Measurements from ENCODE around the gene PI4KB.
"Not testable (repeated sequence)": the region's sequence is repeated elsewhere in the genome, so short reads cannot be mapped to it uniquely, and the experiment has no call there.

PI4KB gene

GRCh38 chr1:151327223-151327902, at the start of gene PI4KB:
Gene PI4KB (minus strand): TSS chr1:151327416. CDS start chr1:151316481, 10,935 bp downstream.
- DNase-seq (ENCODE audit: low spot score) = peak; percentile 100

- DNase-seq (ENCODE audit: low spot score) = no peak
Measured at GRCh38 chr1:151373196-151373595, 46.0 kb upstream of the PI4KB start.

- DNase-seq (ENCODE audit: low spot score) = peak; percentile 67
Measured at GRCh38 chr1:151372058-151372934, 45.1 kb upstream of the PI4KB start, which contains the start of gene SELENBP1. Gene SELENBP1 (minus strand): TSS chr1:151372705. CDS start chr1:151372641, 64 bp downstream.

- peak; percentile 46 for DNase-seq (ENCODE audit: low spot score)
Measured at GRCh38 chr1:151371370-151372057, 44.3 kb upstream of the PI4KB start.

GRCh38 chr1:151370211-151370911, 43.1 kb upstream of the PI4KB start:
- no peak for DNase-seq (ENCODE audit: low spot score)

- DNase-seq (ENCODE audit: low spot score) = no peak
Measured at GRCh38 chr1:151369621-151370048, 42.4 kb upstream of the PI4KB start.

- no peak for DNase-seq (ENCODE audit: low spot score)
Measured at GRCh38 chr1:151369302-151369610, 42.0 kb upstream of the PI4KB start.

GRCh38 chr1:151368393-151369301, 41.4 kb upstream of the PI4KB start:
- DNase-seq (ENCODE audit: low spot score) = no peak

GRCh38 chr1:151367658-151368392, 40.6 kb upstream of the PI4KB start:
- no peak for DNase-seq (ENCODE audit: low spot score)

- no peak for DNase-seq (ENCODE audit: low spot score)
Measured at GRCh38 chr1:151364996-151365395, 37.8 kb upstream of the PI4KB start.

GRCh38 chr1:151362308-151363155, 35.3 kb upstream of the PI4KB start:
- DNase-seq (ENCODE audit: low spot score) = no peak

GRCh38 chr1:151361883-151362282, 34.7 kb upstream of the PI4KB start:
- DNase-seq (ENCODE audit: low spot score) = no peak

GRCh38 chr1:151356696-151357095, 29.5 kb upstream of the PI4KB start:
- no peak for DNase-seq (ENCODE audit: low spot score)

GRCh38 chr1:151352021-151352718, 25.0 kb upstream of the PI4KB start:
- DNase-seq (ENCODE audit: low spot score) = no peak

- DNase-seq (ENCODE audit: low spot score) = not testable (repeated sequence)
Measured at GRCh38 chr1:151350323-151350722, 23.1 kb upstream of the PI4KB start.

GRCh38 chr1:151347523-151348246, 20.5 kb upstream of the PI4KB start:
- no peak for DNase-seq (ENCODE audit: low spot score)

- peak; percentile 98 for DNase-seq (ENCODE audit: low spot score)
Measured at GRCh38 chr1:151346769-151347522, 19.7 kb upstream of the PI4KB start, which contains the start of gene RFX5. Gene RFX5 (minus strand): TSS chr1:151347252. CDS start chr1:151346320, 932 bp downstream.
